ENCODE measurements around the gene CREBL2.
"Not testable (repeated sequence)": the region's sequence is repeated elsewhere in the genome, so short reads cannot be mapped to it uniquely, and the experiment has no call there.

Gene CREBL2

DNA sequence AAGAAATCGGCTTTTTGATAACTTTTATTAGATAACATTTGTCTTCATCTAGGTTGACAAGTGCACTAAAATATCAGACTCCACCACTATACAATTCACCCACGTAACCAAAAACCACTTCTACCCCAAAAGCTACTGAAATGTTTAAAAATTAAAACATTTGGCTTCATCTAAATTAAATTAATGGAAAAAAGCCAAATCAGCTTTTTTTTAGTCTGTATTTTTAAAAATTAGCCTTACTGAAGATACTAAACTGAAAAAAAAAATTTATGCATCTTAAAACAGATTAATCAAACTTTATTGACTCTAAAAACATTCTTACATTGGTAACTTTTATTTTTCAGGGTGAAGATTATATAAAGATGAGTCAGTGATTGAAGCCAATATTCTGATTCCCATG is 30.0 kb downstream of the CREBL2 start:
- Mint-ChIP-seq H3K4me3 (no peak overlapping the region), H3K4me1 (ENCODE audit: low read depth) (peaks cover 8% of the 10 kb centered on the region), H3K27me3 (no peaks in the 10 kb centered on the region), H3K9me3 (ENCODE audit: low read depth) (peaks cover 4% of the 10 kb centered on the region), H3K36me3 (peaks cover 22% of the 10 kb centered on the region), H3K27ac (no peak overlapping the region)

- Mint-ChIP-seq H3K9me3 (ENCODE audit: low read depth) (peaks cover 12% of the 10 kb centered on the region), H3K27me3 (no peaks in the 10 kb centered on the region), H3K36me3 (peaks cover 27% of the 10 kb centered on the region), H3K27ac (peak overlapping the region; percentile 4), H3K4me3 (no peak overlapping the region), H3K4me1 (ENCODE audit: low read depth) (peaks cover 8% of the 10 kb centered on the region)
Observed at GRCh38 chr12:12642916-12643315, 31.2 kb downstream of the CREBL2 start.

GRCh38 chr12:12645485-12645884 is 33.8 kb downstream of the CREBL2 start:
- H3K27me3 Mint-ChIP-seq: no peaks in the 10 kb centered on the region
- peaks cover 8% of the 10 kb centered on the region for H3K4me1 Mint-ChIP-seq (ENCODE audit: low read depth)
- H3K36me3 Mint-ChIP-seq: peaks cover 23% of the 10 kb centered on the region
- peak overlapping the region; percentile 46 for H3K27ac Mint-ChIP-seq
- H3K9me3 Mint-ChIP-seq (ENCODE audit: low read depth): peaks cover 19% of the 10 kb centered on the region
- no peak overlapping the region for H3K4me3 Mint-ChIP-seq

DNA sequence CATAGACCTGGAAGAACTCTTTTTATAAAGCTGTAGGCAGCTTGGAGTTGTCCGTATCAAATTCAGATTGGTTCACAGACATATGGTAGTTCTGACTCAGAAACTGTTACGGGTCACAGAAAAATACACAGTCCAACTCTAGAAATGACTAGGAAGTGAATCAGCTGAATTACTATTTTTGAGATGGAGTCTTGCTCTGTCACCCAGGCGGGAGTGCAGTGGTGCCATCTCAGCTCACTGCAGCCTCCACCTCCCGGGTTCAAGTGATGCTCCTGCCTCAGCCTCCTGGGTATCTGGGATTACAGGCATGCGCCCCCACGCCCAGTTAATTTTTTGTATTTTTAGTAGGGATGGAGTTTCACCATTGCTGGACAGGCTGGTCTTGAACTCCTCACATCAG is 34.3 kb downstream of the CREBL2 start:
- not testable (repeated sequence) for H3K4me3 Mint-ChIP-seq; H3K27me3 Mint-ChIP-seq; H3K4me1 Mint-ChIP-seq (ENCODE audit: low read depth)
- H3K36me3 Mint-ChIP-seq: peaks cover 22% of the 10 kb centered on the region
- peaks cover 22% of the 10 kb centered on the region for H3K9me3 Mint-ChIP-seq (ENCODE audit: low read depth)
- H3K27ac Mint-ChIP-seq: peak overlapping the region; percentile 46

GRCh38 chr12:12646483-12647072 is 34.9 kb downstream of the CREBL2 start:
- H3K4me3 Mint-ChIP-seq: no peak overlapping the region
- peaks cover 22% of the 10 kb centered on the region for H3K36me3 Mint-ChIP-seq
- peaks cover 22% of the 10 kb centered on the region for H3K9me3 Mint-ChIP-seq (ENCODE audit: low read depth)
- peaks cover 8% of the 10 kb centered on the region for H3K4me1 Mint-ChIP-seq (ENCODE audit: low read depth)
- no peak overlapping the region for H3K27ac Mint-ChIP-seq
- no peaks in the 10 kb centered on the region for H3K27me3 Mint-ChIP-seq

DNA sequence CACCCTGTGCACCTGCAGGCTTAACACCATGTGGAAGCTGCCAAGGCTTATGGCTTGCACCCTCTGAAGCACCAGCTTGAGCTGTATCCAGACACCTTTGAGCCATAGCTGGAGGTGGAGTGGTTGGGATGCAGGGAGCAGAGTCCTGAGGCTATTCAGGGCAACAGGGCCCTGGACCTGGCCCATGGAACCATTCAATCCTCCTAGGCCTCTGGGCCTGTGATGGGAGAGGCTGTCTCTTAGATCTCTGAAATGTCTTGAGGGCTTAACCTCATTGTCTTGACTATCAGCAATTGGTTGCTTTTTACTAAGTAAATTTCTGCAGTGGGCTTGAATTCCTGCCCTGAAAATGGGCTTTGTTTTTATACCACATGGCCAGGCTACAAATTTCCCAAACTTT is 36.6 kb downstream of the CREBL2 start:
- peaks cover 8% of the 10 kb centered on the region for H3K4me1 Mint-ChIP-seq (ENCODE audit: low read depth)
- H3K4me3 Mint-ChIP-seq: no peak overlapping the region
- H3K9me3 Mint-ChIP-seq (ENCODE audit: low read depth): peaks cover 28% of the 10 kb centered on the region
- H3K27me3 Mint-ChIP-seq: no peaks in the 10 kb centered on the region
- peaks cover 22% of the 10 kb centered on the region for H3K36me3 Mint-ChIP-seq
- H3K27ac Mint-ChIP-seq: no peak overlapping the region

GRCh38 chr12:12648951-12649650 is 37.4 kb downstream of the CREBL2 start:
- Mint-ChIP-seq H3K27ac (no peak overlapping the region), H3K9me3 (ENCODE audit: low read depth) (peaks cover 28% of the 10 kb centered on the region), H3K27me3 (no peaks in the 10 kb centered on the region), H3K4me3 (no peak overlapping the region), H3K36me3 (peaks cover 22% of the 10 kb centered on the region), H3K4me1 (ENCODE audit: low read depth) (peaks cover 8% of the 10 kb centered on the region)

DNA sequence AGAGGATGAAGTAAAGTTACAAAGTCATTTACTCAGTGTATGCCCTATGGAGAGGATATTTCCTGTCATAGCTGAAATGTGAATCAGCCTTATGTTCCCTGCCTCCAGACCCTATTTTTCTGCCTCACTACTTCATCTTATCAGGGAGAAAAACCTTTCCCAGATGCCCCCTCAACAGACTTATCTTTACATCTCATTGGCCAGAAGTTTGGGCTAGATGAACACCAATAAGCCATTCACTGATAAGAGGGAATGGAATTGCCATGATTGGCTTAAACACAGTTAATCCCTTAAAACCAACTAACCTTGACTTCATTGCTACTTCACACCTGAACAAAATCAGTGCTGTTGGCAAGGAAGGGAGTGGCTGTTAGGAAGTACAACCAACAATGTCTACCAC is 40.1 kb downstream of the CREBL2 start:
- Mint-ChIP-seq H3K4me1 (ENCODE audit: low read depth) (peaks cover 6% of the 10 kb centered on the region), H3K4me3 (no peak overlapping the region), H3K27ac (no peak overlapping the region), H3K9me3 (ENCODE audit: low read depth) (peaks cover 27% of the 10 kb centered on the region), H3K36me3 (peaks cover 21% of the 10 kb centered on the region), H3K27me3 (no peaks in the 10 kb centered on the region)

GRCh38 chr12:12652704-12653103 is 41.0 kb downstream of the CREBL2 start:
- H3K4me1 Mint-ChIP-seq (ENCODE audit: low read depth); H3K27me3 Mint-ChIP-seq; H3K4me3 Mint-ChIP-seq; H3K27ac Mint-ChIP-seq: not testable (repeated sequence)
- Mint-ChIP-seq H3K36me3 (peaks cover 13% of the 10 kb centered on the region), H3K9me3 (ENCODE audit: low read depth) (peaks cover 22% of the 10 kb centered on the region)

DNA sequence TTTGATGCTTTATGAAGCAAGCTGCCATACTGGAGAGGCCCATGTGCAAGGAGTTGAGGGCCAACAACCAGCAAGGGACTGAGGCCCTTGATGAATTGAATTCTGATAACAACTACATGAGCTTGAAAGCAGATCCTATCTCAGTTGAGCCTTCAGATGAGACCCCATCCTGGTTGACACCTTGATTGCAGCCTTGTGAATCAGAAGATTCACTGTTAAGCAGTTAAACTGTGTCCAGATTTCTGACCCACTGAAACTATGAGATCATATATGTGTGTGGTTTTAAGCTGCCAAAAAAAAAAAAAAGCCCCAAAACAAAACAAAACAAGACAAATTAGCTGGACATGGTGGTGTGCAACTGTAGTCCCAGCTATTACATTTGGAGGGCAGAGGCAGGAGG is 42.2 kb downstream of the CREBL2 start:
- H3K4me1 Mint-ChIP-seq (ENCODE audit: low read depth): peaks cover 6% of the 10 kb centered on the region
- peaks cover 7% of the 10 kb centered on the region for H3K36me3 Mint-ChIP-seq
- H3K27ac Mint-ChIP-seq: no peak overlapping the region
- H3K27me3 Mint-ChIP-seq: no peaks in the 10 kb centered on the region
- H3K9me3 Mint-ChIP-seq (ENCODE audit: low read depth): peaks cover 14% of the 10 kb centered on the region
- H3K4me3 Mint-ChIP-seq: no peak overlapping the region

DNA sequence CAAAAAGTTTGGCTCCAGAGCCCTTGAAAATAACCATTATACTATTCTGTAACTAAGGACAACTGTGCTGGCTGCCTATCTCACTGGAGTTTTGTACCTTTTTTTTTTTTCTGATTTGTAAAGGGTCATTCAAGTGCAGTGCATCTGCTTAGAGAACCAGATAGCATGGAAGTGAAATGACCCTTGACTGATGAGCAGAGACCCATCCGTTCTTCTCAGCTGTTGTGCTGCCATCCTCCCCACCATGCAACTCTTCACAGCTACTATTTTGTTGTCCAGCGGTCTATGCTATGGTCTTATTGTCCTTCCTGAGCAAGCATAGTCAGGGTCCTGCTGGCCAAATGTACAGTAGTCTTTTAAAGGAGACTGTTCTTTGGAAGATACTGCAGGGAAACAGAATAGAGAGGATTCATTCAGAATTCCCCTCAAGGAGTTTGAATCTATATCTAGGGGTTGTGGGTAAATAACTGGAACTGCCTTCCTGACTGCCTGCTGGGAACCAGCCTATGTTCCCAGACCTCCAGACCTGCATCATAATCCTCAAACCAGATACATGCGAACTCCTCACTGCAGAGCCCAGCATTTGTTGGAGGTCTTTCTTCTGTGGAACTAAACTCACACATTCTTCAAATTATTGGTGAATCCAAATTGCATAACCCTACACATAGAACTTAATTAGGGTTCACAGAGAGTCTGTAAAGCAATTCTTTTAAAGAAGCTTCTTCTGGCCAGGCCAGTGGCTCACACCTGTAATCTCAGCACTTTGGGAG is 43.2 kb downstream of the CREBL2 start:
- Mint-ChIP-seq H3K27ac (no peak overlapping the region), H3K4me3 (no peak overlapping the region), H3K36me3 (peaks cover 2% of the 10 kb centered on the region)

GRCh38 chr12:12660201-12660600 is 48.5 kb downstream of the CREBL2 start:
- Mint-ChIP-seq H3K27ac (no peak overlapping the region), H3K27me3 (no peaks in the 10 kb centered on the region), H3K9me3 (ENCODE audit: low read depth) (no peaks in the 10 kb centered on the region), H3K36me3 (peaks cover 2% of the 10 kb centered on the region), H3K4me3 (no peak overlapping the region), H3K4me1 (ENCODE audit: low read depth) (peaks cover 6% of the 10 kb centered on the region)

More for the DNA sequence above, 43.2 kb downstream of the CREBL2 start:
- H3K9me3 Mint-ChIP-seq (ENCODE audit: low read depth): peaks cover 10% of the 10 kb centered on the region
- no peaks in the 10 kb centered on the region for H3K27me3 Mint-ChIP-seq
- H3K4me1 Mint-ChIP-seq (ENCODE audit: low read depth): peaks cover 6% of the 10 kb centered on the region

DNA sequence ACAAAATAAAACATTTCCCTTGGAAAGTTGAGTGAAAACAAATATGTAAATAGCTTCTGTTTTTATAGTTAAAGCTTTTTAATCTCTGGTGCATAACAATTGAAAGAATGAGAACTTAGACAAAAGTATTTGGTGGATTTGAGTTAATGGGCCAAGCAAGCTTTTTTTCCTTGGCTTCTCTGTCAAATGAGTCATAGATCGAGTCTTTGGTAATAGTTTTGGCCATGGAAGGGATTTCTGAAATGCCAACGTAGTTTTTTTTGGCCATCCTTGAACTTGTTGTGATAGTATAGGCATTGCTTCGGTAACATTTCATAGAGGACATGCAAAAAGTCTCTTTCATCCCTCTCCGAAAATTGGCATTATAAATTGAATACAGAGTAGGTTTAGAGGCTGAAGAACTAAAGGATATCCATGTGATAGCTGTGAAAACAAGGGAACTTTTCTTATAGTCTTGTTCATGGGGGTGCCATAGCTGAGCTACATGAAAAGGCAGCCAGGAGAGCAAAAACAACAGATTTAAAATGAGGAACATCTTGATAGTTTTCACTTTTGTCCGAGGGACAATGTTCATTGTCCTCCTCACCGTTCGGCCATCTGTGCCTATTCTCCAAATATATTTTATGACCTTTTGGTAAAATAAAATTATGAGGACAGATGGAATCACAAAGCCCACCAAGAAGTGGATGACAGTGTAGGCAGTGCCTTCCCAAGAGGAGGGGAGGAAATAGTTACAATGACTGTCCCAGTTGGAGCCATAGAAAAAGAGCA is 49.6 kb downstream of the CREBL2 start:
- Mint-ChIP-seq H3K4me1 (ENCODE audit: low read depth) (no peaks in the 10 kb centered on the region), H3K27ac (no peak overlapping the region), H3K36me3 (peaks cover 2% of the 10 kb centered on the region), H3K4me3 (no peak overlapping the region), H3K27me3 (no peaks in the 10 kb centered on the region), H3K9me3 (ENCODE audit: low read depth) (no peaks in the 10 kb centered on the region)

DNA sequence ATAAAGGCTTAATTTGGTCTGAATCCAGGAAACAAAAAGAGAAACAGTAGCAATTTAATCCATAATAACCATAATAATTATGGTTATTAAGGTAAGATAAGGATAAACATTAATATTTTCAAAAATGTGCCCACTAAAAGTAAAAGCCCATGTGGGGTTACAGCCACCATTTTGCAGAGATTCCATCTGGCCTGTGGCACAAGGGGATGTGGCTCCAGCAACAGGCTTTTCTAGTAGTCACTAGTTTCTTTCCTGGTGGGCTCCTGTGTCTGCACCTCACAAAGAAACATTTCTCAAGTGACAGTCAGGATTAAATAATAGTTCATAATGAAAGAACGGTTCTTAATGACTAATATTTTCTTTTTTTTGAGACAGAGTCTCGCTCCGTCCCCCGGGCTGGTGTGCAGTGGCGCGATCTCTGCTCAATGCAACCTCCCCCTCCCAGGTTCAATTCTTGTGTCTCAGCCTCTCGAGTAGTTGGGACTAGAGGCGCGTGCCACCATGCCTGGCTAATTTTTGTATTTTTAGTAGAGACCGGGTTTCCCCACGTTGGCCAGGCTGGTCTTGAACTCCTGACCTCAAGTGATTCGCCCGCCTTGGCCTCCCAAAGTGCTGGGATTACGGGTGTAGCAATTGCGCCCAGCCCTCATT is 52.1 kb downstream of the CREBL2 start:
- Mint-ChIP-seq H3K36me3 (peaks cover 2% of the 10 kb centered on the region), H3K9me3 (ENCODE audit: low read depth) (no peaks in the 10 kb centered on the region), H3K27ac (no peak overlapping the region), H3K27me3 (no peaks in the 10 kb centered on the region), H3K4me3 (no peak overlapping the region), H3K4me1 (ENCODE audit: low read depth) (no peaks in the 10 kb centered on the region)

Measured in activated naive CD8-positive, alpha-beta T cell (primary cell).